DND-41 (cell line): Measurements from ENCODE around the gene WIPF3.

Source experiments
- CTCF ChIP-seq: IDR thresholded peaks from 2 replicates; pipeline ENCODE4 v1.5.1; 2012; ENCODE audit warnings: borderline replicate concordance, low read length, moderate library complexity, mild to moderate bottlenecking; ENCODE audit not compliant: poor library complexity, severe bottlenecking; ENCODE audit errors: extremely low read depth
- EZH2 ChIP-seq: IDR thresholded peaks from 3 replicates; pipeline ENCODE4 v1.6.1; 2012; ENCODE audit warnings: borderline replicate concordance, low read depth, mild to moderate bottlenecking, moderate library complexity, low read length, inconsistent platforms; ENCODE audit not compliant: severe bottlenecking

- TF ChIP-seq CTCF (no peak), EZH2 (no peak)
These were observed 114.2 kb downstream of the WIPF3 start for GRCh38 chr7:29920491-29920890.
